ENCODE data around the gene RNF157. TPM values are rescaled to one million over a fixed set of nuclear protein-coding genes. Genes with fewer than 3 reads are reported as not detected.
A peak's percentile ranks its signal among the peaks of the same experiment; 100 is the strongest.
"Not testable (repeated sequence)": the region's sequence is repeated elsewhere in the genome, so short reads cannot be mapped to it uniquely, and the experiment has no call there.

RNF157 gene
- total RNA-seq, 2 donors from 2014 or later = 46.6 to 124 TPM

DNA sequence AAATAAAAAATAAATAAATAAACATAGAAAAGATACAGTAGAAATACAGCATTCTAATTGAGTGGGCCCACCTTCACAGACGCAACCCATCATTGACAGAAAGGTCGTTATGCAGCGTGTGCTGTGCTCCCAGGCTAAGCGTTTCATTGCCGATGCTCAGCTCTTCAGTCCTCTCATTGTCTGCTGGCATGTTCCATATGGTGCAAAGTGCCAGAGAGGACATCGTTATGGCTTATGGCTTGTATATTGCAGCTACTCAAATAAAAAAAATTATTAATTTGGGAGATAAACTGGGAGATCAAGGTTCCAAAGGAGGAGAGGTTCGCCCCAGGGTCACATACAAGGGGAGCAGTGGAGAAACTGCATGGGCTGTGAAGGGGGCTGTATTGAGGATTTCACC lies 13.5 kb upstream of the RNF157 start:
- peaks cover 2% of the 10 kb centered on the region for H3K9me3 Mint-ChIP-seq
- H3K36me3 Mint-ChIP-seq = no peaks in the 10 kb centered on the region
- H3K4me3 Mint-ChIP-seq = no peak overlapping the region
- H3K4me1 Mint-ChIP-seq (ENCODE audit: low read depth in 2 of 2) = peaks cover 40 to 42% of the 10 kb centered on the region in 2 donors
- H3K27ac Mint-ChIP-seq = no peak overlapping the region
- ATAC-seq (no peak), DNase-seq (ENCODE audit: low spot score) (no peak)
- no peaks in the 10 kb centered on the region for H3K27me3 Mint-ChIP-seq

DNA sequence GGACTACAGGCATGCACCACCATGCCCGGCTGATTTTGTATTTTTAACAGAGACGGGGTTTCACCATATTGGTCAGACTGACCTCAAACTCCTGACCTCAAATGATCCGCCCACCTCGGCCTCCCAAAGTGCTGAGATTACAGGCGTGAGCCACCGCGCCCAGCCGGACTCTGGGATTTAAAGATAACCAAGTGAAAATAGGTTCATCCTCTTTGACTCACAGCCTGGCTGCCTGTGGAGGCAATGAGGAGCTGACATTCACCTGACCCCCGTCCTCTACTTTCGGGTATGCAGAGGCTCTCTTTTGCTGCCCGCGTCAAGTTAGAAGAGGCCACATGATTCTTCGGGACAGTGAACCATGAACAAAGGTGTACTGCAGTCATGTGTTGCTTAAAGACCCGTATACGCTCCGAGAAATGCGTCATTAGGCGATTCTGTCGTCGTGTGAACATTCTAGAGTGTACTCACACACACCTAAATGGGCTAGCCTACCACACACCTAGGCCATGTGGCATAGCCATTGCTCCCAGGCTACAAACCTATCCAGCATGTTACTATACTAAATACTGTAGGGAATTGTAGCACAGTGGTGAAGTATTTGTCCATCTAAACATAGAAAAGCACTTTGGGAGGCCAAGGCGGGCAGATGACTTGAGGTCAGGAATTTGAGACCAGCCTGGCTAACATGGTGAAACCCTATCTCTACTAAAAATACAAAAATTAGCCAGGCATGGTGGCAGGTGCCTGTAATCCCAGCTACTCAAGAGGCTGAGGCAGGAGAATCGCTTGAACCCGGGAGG lies 12.9 kb upstream of the RNF157 start:
- peak overlapping the region; percentile 98 to 99 for H3K27ac Mint-ChIP-seq
- H3K4me3 Mint-ChIP-seq = peak overlapping the region; percentile 90
- DNase-seq (ENCODE audit: low spot score); H3K9me3 Mint-ChIP-seq; H3K27me3 Mint-ChIP-seq; H3K36me3 Mint-ChIP-seq: not testable (repeated sequence)
- peak in 1 of 2 donors; percentile 12 for ATAC-seq
- H3K4me1 Mint-ChIP-seq (ENCODE audit: low read depth in 2 of 2) = peaks cover 43 to 47% of the 10 kb centered on the region in 2 donors

DNA sequence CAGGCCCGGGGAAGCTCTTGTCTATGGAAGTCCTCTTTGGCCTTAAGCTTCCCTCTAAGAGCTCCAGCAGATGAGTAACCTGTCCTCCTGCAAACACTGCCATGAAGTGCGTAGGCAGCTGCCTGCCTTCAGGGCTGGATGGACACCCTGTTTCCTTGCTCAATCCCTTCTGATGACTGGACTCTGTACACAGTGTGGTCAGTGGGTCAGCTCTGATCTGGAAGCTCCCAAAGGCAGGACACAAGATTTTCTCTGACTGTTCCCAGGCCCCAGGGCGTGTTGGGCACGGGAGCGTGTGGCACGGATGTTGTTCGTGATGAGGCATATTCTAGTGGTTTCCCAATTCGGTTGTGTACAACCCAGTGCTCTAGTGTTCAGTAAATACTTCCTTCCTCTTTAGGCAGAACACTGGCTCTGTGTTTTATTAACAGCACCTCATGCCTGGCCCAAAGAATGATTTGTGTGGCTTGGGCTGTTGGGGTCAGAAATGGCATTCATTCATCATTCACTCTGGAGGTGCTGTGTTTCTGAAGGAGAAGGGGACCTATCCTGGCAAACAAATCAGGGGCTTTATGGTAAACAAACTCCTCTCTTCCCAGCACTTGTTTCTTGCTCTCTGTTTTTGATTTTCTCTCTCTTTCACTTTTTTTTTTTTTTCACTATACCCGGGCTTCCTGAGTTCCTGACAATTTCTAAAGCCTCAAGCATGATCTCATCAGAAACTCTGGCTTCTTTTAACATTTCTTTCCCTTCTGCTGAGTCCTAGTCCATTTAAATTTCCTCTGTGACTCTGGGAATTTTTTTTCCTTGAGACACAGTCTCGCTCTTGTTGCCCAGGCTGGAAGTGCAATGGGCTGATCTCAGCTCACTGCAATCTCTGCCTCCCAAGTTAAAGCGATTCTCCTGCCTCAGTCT lies 12.0 kb upstream of the RNF157 start:
- DNase-seq (ENCODE audit: low spot score) (no peak), ATAC-seq (peak; percentile 82 to 88)
- peaks cover 0 to 2% of the 10 kb centered on the region in 2 donors for H3K27me3 Mint-ChIP-seq
- peaks cover 48 to 53% of the 10 kb centered on the region in 2 donors for H3K4me1 Mint-ChIP-seq (ENCODE audit: low read depth in 2 of 2)
- peak overlapping the region; percentile 98 to 99 for H3K27ac Mint-ChIP-seq
- H3K36me3 Mint-ChIP-seq = no peaks in the 10 kb centered on the region
- H3K4me3 Mint-ChIP-seq = peak overlapping the region; percentile 90
- peaks cover 2% of the 10 kb centered on the region for H3K9me3 Mint-ChIP-seq

DNA sequence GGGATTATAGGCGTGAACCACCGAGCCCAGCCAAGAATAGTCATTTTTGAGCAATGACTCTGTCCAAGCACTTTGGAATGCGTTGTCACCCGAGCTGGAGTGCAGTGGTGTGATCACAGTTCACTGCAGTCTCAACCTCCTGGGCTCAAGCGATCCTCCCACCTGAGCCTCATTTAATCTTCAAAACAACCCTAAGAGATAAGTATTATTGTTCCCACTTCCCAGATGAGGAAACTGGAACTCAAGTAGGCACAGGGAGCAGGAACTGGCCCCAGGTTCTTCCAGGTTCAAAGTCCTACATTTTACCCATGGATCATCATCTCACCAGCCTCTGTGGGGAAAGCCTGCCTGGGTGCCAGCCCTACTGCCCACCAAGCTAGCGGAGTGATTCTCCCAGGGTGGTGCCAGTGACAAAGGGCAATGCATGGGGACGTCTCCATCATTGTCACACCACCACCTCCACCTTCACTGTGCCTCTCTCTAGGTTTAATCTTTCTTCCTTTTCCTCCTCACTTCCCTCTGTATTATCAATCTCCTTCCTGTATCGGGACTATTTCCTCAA lies 11.3 kb upstream of the RNF157 start:
- peak overlapping the region; percentile 98 to 99 for H3K27ac Mint-ChIP-seq
- no peak for DNase-seq (ENCODE audit: low spot score)
- H3K4me3 Mint-ChIP-seq = peak overlapping the region; percentile 90
- ATAC-seq = peak in 1 of 2 donors; percentile 2
- H3K4me1 Mint-ChIP-seq (ENCODE audit: low read depth in 2 of 2) = peaks cover 45 to 52% of the 10 kb centered on the region in 2 donors
- peaks cover 2% of the 10 kb centered on the region for H3K9me3 Mint-ChIP-seq
- no peaks in the 10 kb centered on the region for H3K36me3 Mint-ChIP-seq
- H3K27me3 Mint-ChIP-seq = peaks cover 0 to 2% of the 10 kb centered on the region in 2 donors

DNA sequence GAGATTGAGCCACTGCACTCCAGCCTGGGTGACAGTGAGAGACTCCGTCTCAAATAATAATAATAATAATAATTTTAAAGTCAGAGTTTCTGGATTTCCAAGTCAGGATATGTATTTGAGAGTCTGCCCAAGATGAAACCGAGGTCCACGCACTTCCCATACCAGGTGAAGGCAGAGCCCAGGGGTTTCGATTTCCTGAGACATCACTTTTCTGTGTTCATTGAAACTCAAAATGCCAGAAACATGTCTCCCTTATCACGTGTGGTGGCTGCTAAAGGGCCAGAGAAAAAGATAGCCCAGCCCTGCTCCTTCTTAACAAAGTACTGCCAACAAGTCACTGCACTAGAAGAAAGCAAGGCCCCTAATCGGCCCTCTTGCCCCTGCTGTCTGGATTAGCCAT lies 9.8 kb upstream of the RNF157 start:
- H3K27ac Mint-ChIP-seq = no peak overlapping the region
- H3K27me3 Mint-ChIP-seq = peaks cover 0 to 2% of the 10 kb centered on the region in 2 donors
- ATAC-seq (no peak), DNase-seq (ENCODE audit: low spot score) (no peak)
- no peaks in the 10 kb centered on the region for H3K36me3 Mint-ChIP-seq
- peaks cover 2% of the 10 kb centered on the region for H3K9me3 Mint-ChIP-seq
- H3K4me1 Mint-ChIP-seq (ENCODE audit: low read depth in 2 of 2) = peaks cover 41 to 46% of the 10 kb centered on the region in 2 donors
- H3K4me3 Mint-ChIP-seq = no peak overlapping the region

DNA sequence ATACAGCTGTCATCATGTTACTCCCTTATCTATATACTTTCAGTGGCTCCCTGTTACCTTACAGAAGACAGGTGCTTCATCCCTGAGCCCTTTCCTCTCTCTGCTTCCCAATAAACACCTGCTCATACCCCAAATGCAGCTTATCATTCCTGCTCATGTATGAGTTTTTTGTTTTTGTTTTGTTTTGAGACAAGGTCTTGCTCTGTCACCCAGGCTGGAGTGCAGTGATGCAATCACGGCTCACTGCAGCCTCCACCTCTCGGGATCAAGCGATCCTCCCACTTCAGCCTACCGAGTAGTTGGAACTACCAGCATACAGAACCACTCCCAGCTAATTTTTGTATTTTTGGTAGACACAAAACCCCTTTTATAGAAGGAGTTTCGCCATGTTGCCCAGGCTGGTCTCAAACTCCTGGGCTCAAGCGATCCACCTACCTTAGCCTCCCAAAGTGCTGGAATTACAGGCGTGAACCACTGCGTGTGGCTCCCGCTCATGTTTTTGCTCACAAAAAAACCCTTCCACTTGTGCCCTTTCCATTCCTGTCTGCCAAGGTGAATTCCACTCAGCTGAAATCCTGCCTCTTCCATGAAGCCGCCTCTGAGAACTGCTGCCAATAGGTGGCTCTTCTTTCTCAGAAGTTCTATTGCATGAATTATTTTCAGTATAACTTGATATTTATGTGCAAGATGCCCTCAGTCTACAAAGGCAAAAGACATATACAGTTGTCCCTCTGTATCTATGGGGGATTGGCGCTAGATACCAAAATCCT lies 7.9 kb upstream of the RNF157 start:
- peak overlapping the region; percentile 31 to 66 for H3K27ac Mint-ChIP-seq
- no peak for DNase-seq (ENCODE audit: low spot score)
- no peaks in the 10 kb centered on the region for H3K36me3 Mint-ChIP-seq
- H3K4me1 Mint-ChIP-seq (ENCODE audit: low read depth in 2 of 2) = peaks cover 40 to 44% of the 10 kb centered on the region in 2 donors
- peaks cover 2% of the 10 kb centered on the region for H3K9me3 Mint-ChIP-seq
- H3K4me3 Mint-ChIP-seq = peak overlapping the region; percentile 8
- ATAC-seq = no peak
- peaks cover 0 to 2% of the 10 kb centered on the region in 2 donors for H3K27me3 Mint-ChIP-seq

DNA sequence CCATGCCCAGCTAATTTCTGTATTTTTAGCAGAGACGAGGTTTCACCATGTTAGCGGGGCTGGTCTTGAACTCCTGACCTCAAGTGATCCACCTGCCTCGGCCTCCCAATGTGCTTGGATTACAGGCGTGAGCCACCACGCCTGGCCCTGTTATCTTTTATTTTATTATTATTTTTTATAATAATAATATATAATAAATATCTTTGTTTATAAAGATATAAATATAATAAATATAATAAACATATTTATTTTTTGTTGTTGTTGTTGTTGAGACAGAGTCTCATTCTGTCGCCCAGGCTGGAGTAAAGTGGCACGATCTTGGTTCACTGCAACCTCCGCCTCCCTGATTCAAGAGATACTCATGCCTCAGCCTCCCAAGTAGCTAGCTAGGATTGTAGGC lies 7.0 kb upstream of the RNF157 start:
- ATAC-seq (no peak), DNase-seq (ENCODE audit: low spot score) (no peak)
- H3K4me3 Mint-ChIP-seq = peak overlapping the region; percentile 8
- peaks cover 2% of the 10 kb centered on the region for H3K9me3 Mint-ChIP-seq
- H3K4me1 Mint-ChIP-seq (ENCODE audit: low read depth in 2 of 2) = peaks cover 35 to 38% of the 10 kb centered on the region in 2 donors
- H3K36me3 Mint-ChIP-seq = no peaks in the 10 kb centered on the region
- peaks cover 0 to 4% of the 10 kb centered on the region in 2 donors for H3K27me3 Mint-ChIP-seq
- peak overlapping the region; percentile 31 to 66 for H3K27ac Mint-ChIP-seq

DNA sequence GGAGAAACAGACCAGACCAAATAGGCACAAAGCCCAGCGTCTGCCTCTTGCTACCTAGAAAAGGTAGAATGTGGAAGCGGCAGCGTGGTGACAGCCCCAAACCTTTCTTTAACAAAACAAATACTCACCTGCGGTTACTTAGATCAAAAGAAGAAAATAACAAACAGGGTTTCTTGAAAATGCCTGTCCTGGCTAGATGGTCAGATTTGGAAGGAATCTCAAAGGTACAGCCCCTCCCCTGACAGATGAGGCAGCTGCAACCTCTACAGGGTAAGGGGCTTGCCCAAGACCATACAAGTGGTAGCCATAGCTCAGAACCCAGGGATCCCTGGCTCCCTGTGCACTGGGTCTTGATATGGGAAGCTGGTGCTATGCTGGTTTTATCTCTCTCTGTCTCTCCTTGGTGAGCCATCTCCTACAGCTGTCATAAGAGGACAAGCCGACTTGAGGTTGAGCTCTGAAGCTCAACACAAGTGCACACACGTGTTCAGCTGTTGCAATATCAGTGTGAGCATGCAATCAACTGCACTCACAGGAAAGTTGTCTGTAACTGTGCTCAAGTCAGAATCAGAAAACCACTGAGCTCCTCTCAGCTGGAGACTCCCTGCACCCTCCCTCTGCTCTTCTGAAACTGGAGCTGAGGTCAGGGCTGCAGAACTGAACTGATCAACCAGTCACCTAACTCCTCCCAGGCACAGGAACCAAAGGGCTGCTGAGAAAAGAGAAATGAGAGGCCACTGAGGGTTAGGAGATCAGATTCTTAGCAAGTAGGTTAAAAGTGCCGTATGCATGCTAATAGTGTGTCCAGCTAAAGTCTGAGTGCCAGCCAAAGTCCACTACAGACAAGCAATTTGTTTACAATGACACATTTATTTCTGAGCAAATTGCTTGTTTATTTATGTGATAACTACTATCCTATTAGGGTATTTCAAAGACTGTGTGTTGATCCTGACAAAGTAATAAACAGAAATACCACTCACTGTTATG lies 6.1 kb upstream of the RNF157 start:
- ATAC-seq (peak; percentile 94 to 99), DNase-seq (ENCODE audit: low spot score) (no peak)
- H3K4me3 Mint-ChIP-seq = peak overlapping the region; percentile 57
- H3K4me1 Mint-ChIP-seq (ENCODE audit: low read depth in 2 of 2) = peaks cover 28 to 35% of the 10 kb centered on the region in 2 donors
- H3K27me3 Mint-ChIP-seq = peaks cover 0 to 4% of the 10 kb centered on the region in 2 donors
- peak overlapping the region; percentile 72 to 88 for H3K27ac Mint-ChIP-seq
- H3K36me3 Mint-ChIP-seq = no peaks in the 10 kb centered on the region
- H3K9me3 Mint-ChIP-seq = no peaks in the 10 kb centered on the region

DNA sequence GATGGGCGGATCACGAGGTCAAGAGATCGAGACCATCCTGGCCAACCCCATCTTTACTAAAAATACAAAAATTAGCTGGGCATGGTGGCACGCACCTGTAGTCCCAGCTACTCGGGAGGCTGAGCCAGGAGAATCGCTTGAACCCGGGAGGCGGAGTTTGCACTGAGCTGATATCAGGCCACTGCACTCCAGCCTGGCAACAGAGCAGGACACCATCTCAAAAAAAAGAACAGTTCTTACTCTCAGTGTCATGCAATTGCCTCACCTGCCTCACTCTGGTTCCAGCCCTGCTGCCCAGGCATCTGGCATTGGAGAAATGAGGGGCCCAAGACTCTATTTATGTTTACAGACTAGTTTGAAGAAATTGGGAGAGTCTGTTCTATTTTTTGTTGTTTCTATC lies 4.4 kb upstream of the RNF157 start:
- not testable (repeated sequence) for H3K27me3 Mint-ChIP-seq; DNase-seq (ENCODE audit: low spot score); H3K36me3 Mint-ChIP-seq; ATAC-seq; H3K4me3 Mint-ChIP-seq; H3K9me3 Mint-ChIP-seq
- Mint-ChIP-seq H3K27ac (peak overlapping the region in 1 of 2 donors; percentile 62), H3K4me1 (ENCODE audit: low read depth in 2 of 2) (peaks cover 31 to 36% of the 10 kb centered on the region in 2 donors)

DNA sequence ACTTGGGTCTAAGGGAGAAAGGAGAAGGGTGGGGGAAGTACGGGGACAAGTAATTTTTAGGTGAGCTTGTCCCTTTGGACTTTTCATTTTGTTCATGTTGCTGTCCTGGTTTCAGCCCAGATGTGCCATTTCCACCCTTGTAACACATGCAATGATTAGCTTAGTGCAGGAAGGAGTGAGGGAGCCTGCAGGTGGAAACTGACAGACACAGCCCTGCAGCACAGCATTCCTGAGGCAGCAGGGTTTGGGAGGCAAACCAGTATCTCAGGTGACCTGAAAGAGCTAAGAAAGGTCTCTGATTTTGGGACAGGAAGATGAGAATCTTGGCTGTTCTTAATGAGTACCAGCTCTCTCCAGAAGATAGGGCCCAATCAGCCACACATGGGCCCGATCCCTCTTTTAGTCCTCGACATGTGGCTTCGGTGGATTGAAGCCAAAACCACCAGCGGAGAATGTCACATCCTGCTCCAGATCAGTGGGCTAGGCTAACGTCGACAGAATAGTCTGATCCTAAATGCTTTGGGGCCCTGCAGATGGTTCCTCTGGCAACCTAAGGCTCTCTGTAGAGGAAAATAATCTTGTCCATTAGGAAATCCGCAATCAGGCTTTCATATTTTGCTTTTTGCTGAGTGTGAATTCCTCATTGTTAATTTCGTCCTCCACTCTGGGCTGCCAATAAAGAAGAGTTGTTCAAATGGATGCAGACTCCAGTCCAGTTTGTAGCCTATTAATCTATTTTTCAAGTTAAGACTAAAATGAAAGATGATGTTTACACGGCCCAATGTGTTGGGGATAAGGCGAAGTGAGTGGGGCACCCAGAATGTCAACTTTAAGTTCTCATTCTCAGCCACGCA lies 3.8 kb upstream of the RNF157 start:
- H3K27ac Mint-ChIP-seq = peak overlapping the region in 1 of 2 donors; percentile 62
- ATAC-seq (no peak), DNase-seq (ENCODE audit: low spot score) (no peak)
- no peaks in the 10 kb centered on the region for H3K9me3 Mint-ChIP-seq
- peaks cover 34 to 39% of the 10 kb centered on the region in 2 donors for H3K4me1 Mint-ChIP-seq (ENCODE audit: low read depth in 2 of 2)
- H3K36me3 Mint-ChIP-seq = no peaks in the 10 kb centered on the region
- no peak overlapping the region for H3K4me3 Mint-ChIP-seq
- H3K27me3 Mint-ChIP-seq = peaks cover 0 to 4% of the 10 kb centered on the region in 2 donors

DNA sequence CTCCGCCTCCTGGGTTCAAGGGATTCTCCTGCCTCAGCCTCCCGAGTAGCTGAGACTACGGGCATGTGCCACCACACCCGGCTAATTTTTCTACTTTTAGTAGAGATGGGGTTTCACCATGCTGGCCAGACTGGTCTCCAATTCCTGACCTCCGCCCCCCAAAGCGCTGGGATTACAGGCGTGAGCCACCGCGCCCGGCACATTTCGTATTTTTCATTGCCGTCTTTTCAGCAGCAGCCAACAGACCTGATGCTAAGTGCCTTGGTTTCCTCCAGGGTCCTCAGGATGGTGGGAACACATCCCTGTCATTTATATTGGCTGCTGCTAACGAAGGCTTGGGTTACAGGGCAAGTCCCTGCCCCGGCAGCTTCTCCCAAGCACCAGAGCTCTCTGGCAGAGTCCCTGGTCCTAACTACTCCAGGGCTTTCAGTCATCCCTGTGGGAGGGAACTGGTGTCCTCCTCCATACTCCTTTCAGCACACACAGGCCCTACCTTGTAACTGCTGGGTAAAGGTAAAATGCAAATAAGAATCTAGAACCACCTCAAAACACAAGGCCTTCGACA lies 1.5 kb upstream of the RNF157 start:
- Mint-ChIP-seq H3K4me3 (peak overlapping the region; percentile 95), H3K9me3 (no peaks in the 10 kb centered on the region), H3K36me3 (no peaks in the 10 kb centered on the region), H3K27ac (peak overlapping the region; percentile 86 to 95), H3K4me1 (ENCODE audit: low read depth in 2 of 2) (peaks cover 39% of the 10 kb centered on the region in 2 donors), H3K27me3 (peaks cover 0 to 2% of the 10 kb centered on the region in 2 donors)
- DNase-seq (ENCODE audit: low spot score) = no peak
- ATAC-seq = no peak

Data from natural killer cell treated with Interleukin-12 subunit alpha and Interleukin-12 subunit beta and Interleukin-15 and Interleukin-18, amount 100 ng/mL, for 72 hours (primary cell).